IgD-negative memory B cell (primary cell): Measurements from ENCODE around the gene JPT2. TPM values are rescaled to one million over a fixed set of nuclear protein-coding genes. Genes with fewer than 3 reads are reported as not detected.

ENCODE experiments used
- H3K27ac Mint-ChIP-seq, 3 donors: one replicate each; pipeline ENCODE4 v1.8.0; 2020 to 2022; ENCODE audit warnings: mild to moderate bottlenecking in 3 of 3, mixed read lengths in 3 of 3, moderate library complexity in 1 of 3
- H3K27me3 Mint-ChIP-seq: one replicate; pipeline ENCODE4 v1.8.0; 2021; ENCODE audit warnings: mixed read lengths
- H3K36me3 Mint-ChIP-seq: one replicate; pipeline ENCODE4 v1.8.0; 2020; ENCODE audit warnings: mild to moderate bottlenecking, mixed read lengths
- H3K4me1 Mint-ChIP-seq, 3 donors: one replicate each; pipeline ENCODE4 v1.8.0; 2020 to 2022; ENCODE audit warnings: mixed read lengths in 3 of 3, mild to moderate bottlenecking in 1 of 3
- H3K4me3 Mint-ChIP-seq, 4 donors: one replicate each; pipeline ENCODE4 v1.8.0; 2020 to 2022; ENCODE audit warnings: mild to moderate bottlenecking in 4 of 4, mixed read lengths in 4 of 4, moderate library complexity in 3 of 4
- H3K9me3 Mint-ChIP-seq, 3 donors: one replicate each; pipeline ENCODE4 v1.8.0; 2020 to 2021; ENCODE audit warnings: mixed read lengths in 3 of 3, mild to moderate bottlenecking in 1 of 3
- polyA plus RNA-seq: library from polyadenylated mRNA; unstranded; fragments of 300-500 nt; fragmentation: Illumina TruSeq; gene quantifications from one replicate; pipeline ENCODE4 v1.2.3, GENCODE V29; 2021

Gene JPT2
- polyA plus RNA-seq, 1 donor from 2014 or later, result 10.8 TPM

DNA sequence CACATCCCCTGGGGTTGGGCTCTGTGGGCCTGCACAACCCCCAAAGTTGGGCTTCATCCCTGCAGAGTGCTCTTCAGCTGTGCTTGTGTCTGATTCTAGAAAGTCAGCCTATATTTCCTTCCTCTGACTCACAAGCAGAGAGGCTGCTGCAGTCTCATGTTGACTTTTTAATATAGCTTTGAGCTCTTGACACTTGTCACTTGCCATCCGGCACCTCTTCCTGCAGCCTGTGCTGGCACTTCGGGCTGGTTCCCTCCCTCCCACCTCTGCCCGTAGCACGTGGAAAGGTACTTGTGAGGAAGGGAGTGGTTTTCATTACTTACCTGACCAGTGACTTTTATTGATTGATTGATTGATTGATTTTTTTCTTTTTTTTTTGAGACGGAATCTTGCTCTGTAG, 19.0 kb upstream of the JPT2 start:
- Mint-ChIP-seq H3K36me3 (peaks cover 10% of the 10 kb centered on the region), H3K4me1 (peaks cover 0 to 2% (median 0%) of the 10 kb centered on the region in 3 donors), H3K4me3 (no peak overlapping the region)

DNA sequence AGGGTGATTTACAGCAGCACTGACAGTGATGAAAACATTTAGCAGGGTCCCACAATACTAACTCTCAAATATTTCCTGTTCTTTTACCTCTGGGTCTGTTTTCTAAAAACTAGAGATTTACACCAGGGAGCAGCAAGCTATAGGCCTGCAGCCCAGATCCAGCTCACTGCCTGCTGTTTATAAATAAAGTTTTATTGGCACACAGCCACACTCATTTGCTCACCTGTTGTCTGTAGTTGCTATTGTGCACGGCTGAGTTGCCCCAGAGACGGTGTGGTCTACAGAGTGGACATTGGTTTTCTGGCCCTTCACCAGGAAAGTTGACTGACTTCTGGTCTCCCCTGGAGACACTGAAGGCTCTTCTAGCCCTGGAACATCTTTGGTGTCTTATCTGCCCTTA, 16.3 kb upstream of the JPT2 start:
- H3K4me1 Mint-ChIP-seq, result peaks cover 0 to 2% (median 0%) of the 10 kb centered on the region in 3 donors
- no peak overlapping the region for H3K27ac Mint-ChIP-seq
- H3K27me3 Mint-ChIP-seq, result no peaks in the 10 kb centered on the region
- no peak overlapping the region for H3K4me3 Mint-ChIP-seq
- no peaks in the 10 kb centered on the region for H3K9me3 Mint-ChIP-seq
- H3K36me3 Mint-ChIP-seq, result peaks cover 3% of the 10 kb centered on the region

More for the DNA sequence above, 19.0 kb upstream of the JPT2 start:
- H3K27me3 Mint-ChIP-seq, result no peaks in the 10 kb centered on the region
- no peak overlapping the region for H3K27ac Mint-ChIP-seq
- no peaks in the 10 kb centered on the region for H3K9me3 Mint-ChIP-seq

DNA sequence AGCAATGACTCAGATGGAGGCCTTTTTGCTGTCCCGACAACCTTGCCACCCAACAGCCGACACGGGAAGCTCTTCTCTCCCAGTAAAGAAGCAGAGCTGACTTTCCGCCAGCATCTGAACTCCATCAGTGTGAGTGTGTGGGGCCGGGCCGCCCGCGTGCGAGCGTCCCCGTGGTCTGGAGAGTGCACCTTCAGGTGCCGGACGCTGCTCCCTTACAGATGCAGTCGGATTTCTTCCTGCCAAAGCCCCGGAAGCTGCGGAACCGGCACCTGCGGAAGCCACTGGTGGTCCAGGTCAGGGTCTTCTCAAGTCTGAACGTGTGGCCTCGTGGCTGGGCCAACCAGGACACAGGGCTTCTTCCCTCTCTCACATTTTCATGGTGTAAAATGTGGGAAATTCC, 15.5 kb upstream of the JPT2 start:
- Mint-ChIP-seq H3K27ac (no peak overlapping the region), H3K36me3 (no peaks in the 10 kb centered on the region), H3K9me3 (no peaks in the 10 kb centered on the region), H3K4me1 (peaks cover 0 to 2% (median 0%) of the 10 kb centered on the region in 3 donors), H3K27me3 (no peaks in the 10 kb centered on the region), H3K4me3 (no peak overlapping the region)

DNA sequence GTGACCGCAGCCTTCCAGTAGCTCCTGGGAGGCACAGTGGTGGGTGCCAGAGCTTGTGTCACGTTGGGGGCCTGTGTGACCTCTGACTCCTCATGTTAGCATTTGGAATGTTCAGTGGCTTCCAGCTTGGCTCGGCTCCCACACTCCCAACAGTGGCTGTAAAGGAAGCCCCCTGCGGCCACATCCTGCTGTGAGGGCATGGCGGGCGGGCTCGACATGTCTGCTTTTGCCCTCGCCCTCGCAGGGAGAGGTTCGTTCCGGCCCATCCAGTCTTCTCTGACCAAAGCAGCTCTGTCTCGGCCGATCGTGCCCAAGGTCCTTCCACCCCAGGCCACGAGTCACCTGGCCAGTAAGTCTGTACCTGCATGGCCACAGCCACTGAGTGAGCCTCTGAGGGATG, 12.2 kb upstream of the JPT2 start:
- Mint-ChIP-seq H3K36me3 (peaks cover under 1% of the 10 kb centered on the region), H3K27me3 (no peaks in the 10 kb centered on the region), H3K27ac (peak overlapping the region in 1 of 3 donors; percentile 39)

DNA sequence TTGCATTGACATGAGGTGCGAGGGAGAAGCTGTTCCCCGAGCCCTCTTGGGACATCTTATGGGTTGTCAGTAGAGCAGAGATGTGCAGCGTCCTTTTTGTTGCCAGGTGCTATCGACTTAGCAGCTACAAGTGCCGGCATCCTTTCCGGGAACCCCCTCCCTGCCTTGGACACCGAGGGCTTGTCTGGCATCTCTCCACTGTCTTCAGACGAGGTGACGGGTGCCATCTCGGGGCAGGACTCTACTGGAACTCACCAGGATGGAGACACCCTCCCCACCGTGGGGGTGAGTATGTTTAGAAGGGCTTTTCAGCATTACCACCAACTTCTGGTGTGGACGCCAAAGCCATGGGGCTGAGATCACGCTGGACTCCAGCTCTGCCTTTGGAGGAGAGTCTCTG, 11.8 kb upstream of the JPT2 start:
- Mint-ChIP-seq H3K27ac (peak overlapping the region in 1 of 3 donors; percentile 39), H3K9me3 (no peaks in the 10 kb centered on the region), H3K4me3 (no peak overlapping the region), H3K4me1 (no peaks in the 10 kb centered on the region), H3K27me3 (no peaks in the 10 kb centered on the region), H3K36me3 (peaks cover 4% of the 10 kb centered on the region)

More for the DNA sequence above, 12.2 kb upstream of the JPT2 start:
- no peaks in the 10 kb centered on the region for H3K9me3 Mint-ChIP-seq
- no peaks in the 10 kb centered on the region for H3K4me1 Mint-ChIP-seq
- H3K4me3 Mint-ChIP-seq, result no peak overlapping the region

DNA sequence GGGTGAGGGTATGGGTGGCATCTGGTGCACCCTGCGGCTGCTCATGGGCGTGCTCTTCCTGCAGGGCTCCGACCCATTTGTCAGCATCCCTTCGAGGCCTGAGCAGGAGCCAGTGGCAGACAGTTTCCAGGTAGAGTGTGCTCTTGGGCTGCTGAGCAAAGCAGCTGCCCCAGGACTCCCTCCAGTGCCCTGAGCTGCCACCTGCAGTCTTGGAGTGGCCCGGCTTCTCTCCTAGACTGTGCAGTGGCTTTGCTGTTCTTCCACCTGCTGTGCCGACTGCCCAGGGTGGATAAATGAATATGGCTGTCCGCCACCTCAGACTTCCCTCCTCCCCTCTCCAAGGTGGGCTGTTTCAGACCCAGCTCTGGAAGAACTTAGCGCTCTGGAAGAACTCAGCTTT, 10.8 kb upstream of the JPT2 start:
- H3K9me3 Mint-ChIP-seq, result no peaks in the 10 kb centered on the region
- H3K36me3 Mint-ChIP-seq, result peaks cover 4% of the 10 kb centered on the region
- H3K27ac Mint-ChIP-seq, result no peak overlapping the region
- H3K4me3 Mint-ChIP-seq, result no peak overlapping the region
- no peaks in the 10 kb centered on the region for H3K4me1 Mint-ChIP-seq
- no peaks in the 10 kb centered on the region for H3K27me3 Mint-ChIP-seq

DNA sequence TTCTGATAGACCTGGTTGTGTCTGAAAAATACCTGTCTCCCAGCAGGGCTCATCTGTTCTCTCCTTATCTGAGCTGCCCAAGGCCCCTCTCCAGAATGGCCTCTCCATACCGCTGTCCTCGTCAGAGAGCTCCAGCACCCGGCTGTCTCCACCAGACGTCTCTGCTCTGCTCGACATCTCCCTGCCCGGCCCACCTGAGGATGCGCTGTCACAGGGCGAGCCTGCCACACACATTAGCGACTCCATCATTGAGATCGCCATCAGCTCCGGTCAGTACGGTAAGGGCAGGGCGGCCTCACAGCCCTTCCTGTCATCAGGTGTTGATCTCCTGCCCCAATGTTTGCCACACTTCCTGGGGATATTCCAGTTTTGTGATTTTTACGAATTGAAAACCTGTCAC, 10.2 kb upstream of the JPT2 start:
- peaks cover 8% of the 10 kb centered on the region for H3K36me3 Mint-ChIP-seq
- H3K4me3 Mint-ChIP-seq, result no peak overlapping the region
- no peaks in the 10 kb centered on the region for H3K4me1 Mint-ChIP-seq
- H3K27me3 Mint-ChIP-seq, result no peaks in the 10 kb centered on the region
- no peaks in the 10 kb centered on the region for H3K9me3 Mint-ChIP-seq
- H3K27ac Mint-ChIP-seq, result no peak overlapping the region

DNA sequence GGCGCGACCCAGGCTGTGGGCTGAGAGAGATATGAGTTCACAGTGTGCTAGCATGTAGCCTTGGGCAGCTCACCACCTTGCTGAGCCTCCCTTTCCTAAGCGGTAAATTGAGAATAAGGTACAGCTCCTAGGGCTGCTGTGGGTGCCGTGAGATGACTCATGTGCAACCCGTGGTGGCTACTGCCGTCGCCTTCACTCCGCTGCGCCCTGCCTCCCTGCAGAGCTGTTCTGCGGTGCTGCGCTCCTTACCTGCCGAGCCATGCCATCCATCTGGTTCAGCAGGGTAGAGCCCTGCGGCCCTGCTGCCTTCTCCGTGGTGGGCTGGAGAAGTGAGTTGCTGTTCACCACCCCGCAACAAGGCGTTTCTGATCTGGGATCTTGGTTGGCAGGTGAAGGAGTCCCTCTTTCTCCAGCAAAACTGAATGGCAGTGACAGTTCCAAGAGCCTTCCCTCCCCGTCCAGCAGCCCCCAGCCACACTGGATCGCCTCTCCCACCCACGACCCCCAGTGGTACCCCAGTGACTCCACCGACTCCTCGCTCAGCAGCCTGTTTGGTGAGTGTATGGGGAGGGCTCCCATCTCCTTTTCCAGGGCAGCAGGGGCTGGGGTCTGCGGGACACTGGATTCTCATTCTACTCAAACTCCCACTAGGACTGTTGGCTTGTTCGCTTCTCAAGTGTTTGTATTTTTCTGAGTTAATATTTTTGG, 9.3 kb upstream of the JPT2 start:
- Mint-ChIP-seq H3K36me3 (peaks cover 9% of the 10 kb centered on the region), H3K27me3 (no peaks in the 10 kb centered on the region), H3K4me1 (no peaks in the 10 kb centered on the region), H3K27ac (no peak overlapping the region), H3K9me3 (no peaks in the 10 kb centered on the region), H3K4me3 (no peak overlapping the region)

DNA sequence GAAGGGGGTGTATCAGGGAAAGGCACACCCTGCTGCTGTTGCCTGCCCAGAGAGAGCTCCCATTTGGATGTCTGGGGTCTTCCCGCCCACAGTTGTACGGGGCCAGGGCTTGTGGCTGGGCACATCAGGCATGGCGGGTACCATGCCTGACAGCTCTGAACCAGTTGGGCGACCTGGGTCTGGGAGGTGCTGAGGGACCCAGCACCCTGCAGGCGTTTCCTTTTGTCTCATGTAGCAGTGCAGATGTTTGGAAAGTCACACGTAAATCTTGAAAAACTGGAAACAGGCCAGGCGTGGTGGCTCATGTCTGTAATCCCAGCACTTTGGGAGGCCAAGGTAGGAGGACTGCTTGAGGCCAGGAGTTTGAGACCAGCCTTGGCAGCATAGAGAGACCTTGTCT, 8.4 kb upstream of the JPT2 start:
- Mint-ChIP-seq H3K36me3 (peaks cover 9% of the 10 kb centered on the region), H3K4me3 (no peak overlapping the region), H3K4me1 (no peaks in the 10 kb centered on the region), H3K27ac (peak overlapping the region in 1 of 3 donors; percentile 39), H3K9me3 (no peaks in the 10 kb centered on the region), H3K27me3 (no peaks in the 10 kb centered on the region)

DNA sequence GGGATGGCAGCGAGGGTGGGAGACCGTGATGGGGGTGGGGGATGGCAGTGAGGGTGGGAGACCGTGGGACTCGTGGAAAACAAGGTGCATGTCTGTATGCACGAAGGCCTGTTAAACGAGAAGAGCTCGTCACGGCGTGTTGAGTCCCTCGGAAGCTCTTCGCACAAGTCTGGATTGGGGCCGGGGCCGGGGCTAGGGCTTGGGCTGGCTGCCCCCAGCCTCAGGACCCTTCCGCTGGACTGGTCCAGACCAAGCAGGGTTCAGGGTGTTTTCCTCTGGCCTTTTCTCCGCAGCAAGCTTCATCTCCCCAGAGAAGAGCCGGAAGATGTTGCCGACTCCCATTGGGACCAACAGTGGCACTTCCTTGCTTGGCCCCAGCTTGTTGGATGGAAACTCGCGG, 7.7 kb upstream of the JPT2 start:
- Mint-ChIP-seq H3K4me3 (no peak overlapping the region), H3K9me3 (no peaks in the 10 kb centered on the region), H3K36me3 (peaks cover 9% of the 10 kb centered on the region), H3K4me1 (no peaks in the 10 kb centered on the region), H3K27me3 (no peaks in the 10 kb centered on the region), H3K27ac (no peak overlapping the region)

DNA sequence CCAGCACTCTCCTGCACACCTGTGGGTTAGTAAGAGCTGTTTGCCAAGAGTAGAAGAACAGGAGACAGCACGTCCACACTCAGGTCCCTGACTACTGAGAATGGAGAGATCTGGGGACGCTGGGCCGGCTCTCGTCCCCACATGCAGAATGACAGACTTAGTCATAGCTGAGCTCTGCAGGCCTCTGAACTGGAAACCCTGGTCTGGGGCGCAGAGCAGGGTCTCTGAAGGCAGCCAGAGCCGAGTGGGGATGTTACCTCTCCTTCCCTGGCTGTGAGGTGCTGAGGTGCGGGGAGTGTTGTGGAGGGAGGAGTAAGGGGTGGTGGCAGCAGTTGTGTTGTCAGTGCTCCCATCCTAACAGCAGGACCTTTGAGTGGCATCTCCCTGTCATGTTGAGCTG, 7.2 kb upstream of the JPT2 start:
- Mint-ChIP-seq H3K36me3 (peaks cover 9% of the 10 kb centered on the region), H3K4me1 (no peaks in the 10 kb centered on the region), H3K27ac (no peak overlapping the region), H3K27me3 (no peaks in the 10 kb centered on the region), H3K9me3 (no peaks in the 10 kb centered on the region), H3K4me3 (no peak overlapping the region)

DNA sequence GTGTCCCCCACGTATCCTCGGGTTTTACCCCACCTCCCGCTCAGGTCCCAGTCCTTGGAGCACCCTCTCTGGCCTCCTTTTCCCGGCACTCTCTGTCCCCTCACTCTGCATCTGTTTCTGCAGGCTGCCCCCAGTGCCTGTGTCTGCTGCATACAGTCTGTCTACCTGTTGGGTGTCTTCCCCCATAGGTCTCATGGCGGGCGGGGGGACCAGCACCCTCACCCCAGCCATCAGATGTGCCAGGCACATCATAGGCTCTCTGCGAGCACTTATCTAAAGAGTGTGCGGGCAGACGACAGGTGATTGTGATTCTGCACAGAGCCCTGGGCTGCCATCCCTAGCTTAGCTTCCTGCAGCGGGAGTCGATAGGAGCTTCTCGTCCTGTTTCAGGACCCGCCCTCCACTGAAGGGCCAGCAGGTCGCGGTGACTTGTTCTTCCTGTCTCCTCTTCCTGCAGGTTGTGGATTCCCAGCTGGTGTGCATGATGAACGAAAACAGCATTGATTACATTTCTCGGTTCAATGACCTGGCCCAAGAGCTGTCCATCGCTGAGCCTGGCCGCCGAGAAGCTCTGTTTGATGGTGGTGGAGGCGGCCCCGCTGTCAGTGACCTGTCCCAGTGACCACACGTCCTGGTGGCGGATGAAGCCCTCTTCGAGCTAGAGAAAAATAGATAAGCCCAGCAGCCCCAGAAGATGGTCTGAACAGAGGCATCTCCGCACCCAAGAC, 4.5 kb upstream of the JPT2 start:
- H3K4me3 Mint-ChIP-seq, result no peak overlapping the region
- peaks cover 0 to 2% (median 0%) of the 10 kb centered on the region in 3 donors for H3K4me1 Mint-ChIP-seq
- H3K9me3 Mint-ChIP-seq, result no peaks in the 10 kb centered on the region
- no peaks in the 10 kb centered on the region for H3K27me3 Mint-ChIP-seq
- peaks cover 9% of the 10 kb centered on the region for H3K36me3 Mint-ChIP-seq
- peak overlapping the region in 1 of 3 donors; percentile 23 for H3K27ac Mint-ChIP-seq

DNA sequence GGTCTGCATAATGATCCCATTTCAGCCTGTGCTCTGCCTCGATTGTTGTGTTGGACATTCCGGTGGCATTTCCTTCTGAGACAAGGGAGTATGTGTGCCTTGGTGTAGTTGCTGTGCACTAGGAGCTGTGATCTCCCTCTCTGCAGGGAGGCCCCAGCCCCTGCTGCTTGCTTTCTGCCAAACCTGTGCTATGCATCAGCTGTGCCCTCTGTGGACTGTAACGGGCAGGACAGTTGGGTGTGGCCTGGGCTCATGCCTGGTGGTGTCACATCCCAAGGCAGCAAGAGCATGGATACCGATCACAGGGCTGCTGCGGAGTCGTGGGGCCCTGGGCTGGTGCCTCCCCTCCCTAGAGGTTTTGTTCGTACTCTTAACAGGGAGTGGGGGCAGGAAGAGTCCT, 3.8 kb upstream of the JPT2 start:
- H3K27me3 Mint-ChIP-seq, result no peaks in the 10 kb centered on the region
- peaks cover 5 to 8% (median 6%) of the 10 kb centered on the region in 3 donors for H3K4me1 Mint-ChIP-seq
- H3K27ac Mint-ChIP-seq, result no peak overlapping the region
- H3K36me3 Mint-ChIP-seq, result peaks cover 9% of the 10 kb centered on the region
- peak overlapping the region in 1 of 4 donors; percentile 45 for H3K4me3 Mint-ChIP-seq
- no peaks in the 10 kb centered on the region for H3K9me3 Mint-ChIP-seq

DNA sequence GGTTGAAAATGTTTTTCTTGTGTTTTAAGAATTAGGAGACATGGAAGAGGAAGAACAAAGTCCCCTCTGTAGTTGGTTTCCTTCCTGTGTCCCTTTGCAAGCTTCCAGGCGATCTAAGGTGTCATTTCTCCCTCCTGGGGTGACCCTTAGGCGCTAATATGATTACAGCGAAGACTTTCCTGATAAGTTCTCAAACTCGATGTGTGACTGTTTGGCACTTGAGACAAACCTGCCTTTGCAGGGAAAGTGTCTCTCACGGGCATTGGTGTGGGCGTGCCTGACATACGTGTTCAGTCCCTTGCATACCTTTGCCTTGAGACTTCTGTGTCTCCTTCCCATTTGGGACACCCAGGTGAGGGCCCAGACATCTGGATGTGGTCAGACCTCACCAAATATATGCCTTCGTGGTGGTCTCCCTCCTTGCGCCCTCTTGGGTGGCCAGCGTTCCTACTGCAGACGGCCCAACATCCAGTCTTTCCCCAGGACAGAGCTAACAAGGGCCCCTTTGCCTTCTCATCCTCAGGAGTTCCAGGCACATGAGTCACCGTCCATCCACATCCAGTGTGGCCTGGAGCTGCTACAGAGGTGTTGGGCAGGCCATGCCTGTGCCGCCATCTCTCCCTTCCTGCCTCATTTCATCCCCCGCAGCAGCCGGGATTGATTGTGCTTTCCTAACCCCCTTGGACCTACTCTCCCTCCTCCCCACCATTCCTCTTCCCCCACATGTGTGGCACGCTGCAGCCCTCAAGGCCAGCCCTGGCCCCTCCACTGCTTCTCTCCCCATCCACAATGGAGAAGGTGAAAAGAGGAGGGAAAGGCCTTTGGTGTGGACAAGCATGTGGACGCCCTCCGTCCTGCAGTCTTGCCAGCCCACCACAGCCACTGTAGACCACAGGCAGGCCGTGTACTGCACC, 3.1 kb upstream of the JPT2 start:
- Mint-ChIP-seq H3K4me1 (peaks cover 5 to 10% (median 6%) of the 10 kb centered on the region in 3 donors), H3K9me3 (no peaks in the 10 kb centered on the region), H3K27ac (peak overlapping the region in 1 of 3 donors; percentile 27), H3K4me3 (peak overlapping the region in 1 of 4 donors; percentile 74), H3K36me3 (peaks cover 9% of the 10 kb centered on the region), H3K27me3 (no peaks in the 10 kb centered on the region)

DNA sequence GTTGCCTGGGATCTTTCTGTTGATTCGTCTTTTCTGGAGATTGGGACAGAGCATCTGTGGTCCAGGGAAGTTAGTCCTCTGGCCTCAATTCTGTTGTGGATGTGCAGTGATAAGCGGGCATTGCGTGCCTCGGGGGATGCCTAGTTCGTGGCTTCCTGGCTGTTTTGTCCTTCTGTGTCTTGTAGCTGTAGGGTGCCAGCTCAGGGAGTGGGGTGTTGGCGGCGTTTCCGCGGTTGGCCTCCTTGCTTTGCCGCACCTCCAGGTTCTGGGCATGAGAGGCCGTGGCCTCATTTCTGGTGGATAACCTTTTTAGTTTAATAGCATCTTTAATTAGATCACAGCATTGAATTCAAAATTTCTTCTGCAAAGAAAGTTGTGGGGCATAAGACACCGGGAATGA, 1.4 kb upstream of the JPT2 start:
- peaks cover 5 to 19% (median 17%) of the 10 kb centered on the region in 3 donors for H3K4me1 Mint-ChIP-seq
- H3K36me3 Mint-ChIP-seq, result peaks cover 5% of the 10 kb centered on the region
- H3K4me3 Mint-ChIP-seq, result peak overlapping the region in 3 of 4 donors; percentile 17 to 74 (median 58)
- peak overlapping the region in 2 of 3 donors; percentile 73 to 91 for H3K27ac Mint-ChIP-seq
- H3K9me3 Mint-ChIP-seq, result no peaks in the 10 kb centered on the region
- no peaks in the 10 kb centered on the region for H3K27me3 Mint-ChIP-seq
